DND-41 (cell line): ENCODE measurements around the gene CREB3L1.
A peak's percentile ranks its signal among the peaks of the same experiment; 100 is the strongest.

Experiments used
- ATAC-seq: fragments of 200-7000 bp; cut with Tn5 transposase; 3 replicates; pipeline ENCODE4 v1.9.1; 2021; ENCODE audit warnings: low read depth; ENCODE audit not compliant: insufficient read depth
- DNase-seq: peaks from one replicate; pipeline ENCODE4 v3.0.0-alpha.2; 2020
- H2AFZ ChIP-seq: 2 replicates; pipeline ENCODE4 v1.6.0; 2012; ENCODE audit warnings: low read depth, low read length
- H3K27ac ChIP-seq: 2 replicates; pipeline ENCODE4 v1.5.1; 2012; ENCODE audit warnings: low read length, inconsistent platforms
- H3K27me3 ChIP-seq: fragments of 200-600 bp; sonication (generic); 2 replicates; pipeline ENCODE4 v1.6.0; 2012; ENCODE audit warnings: low read length, mild to moderate bottlenecking, inconsistent platforms; ENCODE audit not compliant: insufficient read depth, poor library complexity
- H3K36me3 ChIP-seq: 2 replicates; pipeline ENCODE4 v1.5.1; 2012; ENCODE audit warnings: low read length, inconsistent platforms; ENCODE audit not compliant: insufficient read depth
- H3K4me1 ChIP-seq: 2 replicates; pipeline ENCODE4 v1.5.1; 2012; ENCODE audit warnings: mild to moderate bottlenecking, low read length; ENCODE audit not compliant: insufficient read depth
- H3K4me2 ChIP-seq: 2 replicates; pipeline ENCODE4 v1.6.0; 2012; ENCODE audit warnings: mild to moderate bottlenecking, moderate library complexity, low read length, inconsistent platforms; ENCODE audit not compliant: insufficient read depth
- H3K4me3 ChIP-seq, 2 experiments: fragments of 200-600 bp in 1 of 2; shearing (Covaris generic) in 1 of 2; 2 replicates each; pipeline ENCODE4 v1.5.1; 2012 to 2016; ENCODE audit warnings: inconsistent platforms in 2 of 2, low read length in 2 of 2, mild to moderate bottlenecking in 2 of 2, low read depth in 1 of 2, moderate library complexity in 1 of 2
- H3K79me2 ChIP-seq: 2 replicates; pipeline ENCODE4 v1.6.0; 2012; ENCODE audit warnings: low read length, inconsistent platforms; ENCODE audit not compliant: insufficient read depth
- H3K9ac ChIP-seq: 2 replicates; pipeline ENCODE4 v1.6.0; 2012; ENCODE audit warnings: low read depth, mild to moderate bottlenecking, inconsistent platforms, low read length, moderate library complexity
- H3K9me3 ChIP-seq: 2 replicates; pipeline ENCODE4 v1.5.1; 2012; ENCODE audit warnings: low read length, moderate library complexity, mild to moderate bottlenecking, inconsistent platforms; ENCODE audit not compliant: insufficient read depth, severe bottlenecking
- H4K20me1 ChIP-seq: 2 replicates; pipeline ENCODE4 v1.6.0; 2012; ENCODE audit warnings: low read length; ENCODE audit not compliant: insufficient read depth
- EZH2 ChIP-seq: IDR thresholded peaks from 3 replicates; pipeline ENCODE4 v1.6.1; 2012; ENCODE audit warnings: borderline replicate concordance, low read depth, mild to moderate bottlenecking, moderate library complexity, low read length, inconsistent platforms; ENCODE audit not compliant: severe bottlenecking
- TF ChIP-seq, protein P1 (sequence below): IDR thresholded peaks from 2 replicates; pipeline ENCODE4 v1.5.1; 2012; ENCODE audit warnings: borderline replicate concordance, low read length, moderate library complexity, mild to moderate bottlenecking; ENCODE audit not compliant: poor library complexity, severe bottlenecking; ENCODE audit errors: extremely low read depth

Gene CREB3L1

DNA sequence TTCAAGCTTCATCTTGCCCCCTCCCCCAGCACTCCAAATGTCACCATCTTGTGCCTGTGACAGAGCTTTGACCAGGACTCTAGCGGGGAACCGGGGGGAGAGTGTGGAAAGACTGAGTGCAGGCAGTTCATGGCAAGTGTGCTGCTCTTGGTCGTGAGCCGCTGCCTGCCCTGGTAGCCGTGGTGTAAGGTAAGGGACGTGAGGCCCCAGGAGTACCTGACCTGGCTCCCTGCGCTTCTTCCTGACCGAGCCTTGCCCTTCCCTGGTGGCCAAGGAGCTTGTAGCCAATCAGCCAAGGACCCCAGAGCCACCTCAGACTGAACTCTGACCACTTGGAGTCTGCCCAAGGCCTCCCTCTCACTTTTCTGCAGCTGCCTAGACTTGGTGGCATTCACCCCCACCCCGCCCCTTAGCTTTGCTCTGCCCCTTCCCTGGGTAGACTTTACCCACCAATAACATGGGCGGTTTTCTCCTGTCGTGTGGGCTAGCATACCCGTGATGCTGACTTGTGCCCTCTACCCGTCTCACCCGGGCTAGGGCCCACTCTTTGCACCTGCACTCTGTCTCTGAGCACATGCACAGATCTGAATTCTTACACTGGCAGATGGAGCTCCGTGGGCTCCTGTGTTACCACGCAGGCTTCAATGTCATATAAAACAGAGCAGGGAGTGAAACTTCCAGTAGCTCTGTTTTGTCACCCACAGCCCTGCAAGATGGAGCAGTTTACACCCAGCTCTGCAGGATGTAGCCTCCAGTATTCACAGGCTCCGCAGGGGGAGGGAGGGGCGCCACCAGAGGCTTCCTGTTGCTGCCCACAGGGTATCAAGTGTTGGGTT lies 71.3 kb downstream of the CREB3L1 start:
- H3K4me1 ChIP-seq, result peaks cover 68% of the 10 kb centered on the region
- H3K4me2 ChIP-seq, result peak overlapping the region; percentile 91
- TF ChIP-seq, protein P1, sequence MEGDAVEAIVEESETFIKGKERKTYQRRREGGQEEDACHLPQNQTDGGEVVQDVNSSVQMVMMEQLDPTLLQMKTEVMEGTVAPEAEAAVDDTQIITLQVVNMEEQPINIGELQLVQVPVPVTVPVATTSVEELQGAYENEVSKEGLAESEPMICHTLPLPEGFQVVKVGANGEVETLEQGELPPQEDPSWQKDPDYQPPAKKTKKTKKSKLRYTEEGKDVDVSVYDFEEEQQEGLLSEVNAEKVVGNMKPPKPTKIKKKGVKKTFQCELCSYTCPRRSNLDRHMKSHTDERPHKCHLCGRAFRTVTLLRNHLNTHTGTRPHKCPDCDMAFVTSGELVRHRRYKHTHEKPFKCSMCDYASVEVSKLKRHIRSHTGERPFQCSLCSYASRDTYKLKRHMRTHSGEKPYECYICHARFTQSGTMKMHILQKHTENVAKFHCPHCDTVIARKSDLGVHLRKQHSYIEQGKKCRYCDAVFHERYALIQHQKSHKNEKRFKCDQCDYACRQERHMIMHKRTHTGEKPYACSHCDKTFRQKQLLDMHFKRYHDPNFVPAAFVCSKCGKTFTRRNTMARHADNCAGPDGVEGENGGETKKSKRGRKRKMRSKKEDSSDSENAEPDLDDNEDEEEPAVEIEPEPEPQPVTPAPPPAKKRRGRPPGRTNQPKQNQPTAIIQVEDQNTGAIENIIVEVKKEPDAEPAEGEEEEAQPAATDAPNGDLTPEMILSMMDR, result peak; percentile 18
- no peak for TF ChIP-seq EZH2
- peak overlapping the region; percentile 54 to 89; a peak in 3 of 4 replicates for H3K4me3 ChIP-seq
- no peaks in the 10 kb centered on the region for H3K27me3 ChIP-seq
- peak overlapping the region; percentile 86 for H3K9ac ChIP-seq
- H3K36me3 ChIP-seq, result peaks cover 34% of the 10 kb centered on the region
- peaks cover 44% of the 10 kb centered on the region for H4K20me1 ChIP-seq
- H3K79me2 ChIP-seq, result peaks cover 67% of the 10 kb centered on the region
- peak; percentile 82 for DNase-seq
- no peaks in the 10 kb centered on the region for H3K9me3 ChIP-seq
- H3K27ac ChIP-seq, result peak overlapping the region; percentile 82
- H2AFZ ChIP-seq, result peak overlapping the region; percentile 69
- ATAC-seq, result peak; percentile 77

DNA sequence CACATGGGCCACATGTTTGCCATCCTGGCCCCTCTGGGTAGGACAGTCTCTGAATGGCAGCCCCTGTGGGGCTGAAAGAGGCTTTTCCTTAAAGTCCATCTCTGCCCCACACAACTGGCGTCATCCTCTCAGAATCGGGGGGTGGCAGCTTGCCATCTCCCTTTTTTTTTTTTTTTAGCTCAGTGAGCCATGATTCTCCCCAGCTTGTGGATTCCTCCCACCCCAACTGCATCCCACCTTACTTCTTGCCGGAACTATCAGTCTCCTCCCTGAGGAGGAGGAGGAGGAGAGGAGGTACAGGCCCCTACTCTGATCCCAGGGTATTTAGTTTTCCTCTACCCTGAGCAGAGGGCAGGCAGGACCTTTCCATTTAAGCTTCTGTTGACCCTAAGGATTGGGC lies 73.2 kb downstream of the CREB3L1 start:
- peaks cover 44% of the 10 kb centered on the region for H3K36me3 ChIP-seq
- no peak overlapping the region for H2AFZ ChIP-seq
- ATAC-seq (no peak), DNase-seq (no peak)
- peak overlapping the region; percentile 16; the same call in 1 of the 2 replicates for H3K9ac ChIP-seq
- peak overlapping the region; percentile 23; the same call in 1 of the 2 replicates for H3K4me2 ChIP-seq
- peaks cover 70% of the 10 kb centered on the region for H3K4me1 ChIP-seq
- peaks cover 84% of the 10 kb centered on the region for H3K79me2 ChIP-seq
- TF ChIP-seq EZH2, result no peak
- TF ChIP-seq, protein P1, result no peak
- H3K9me3 ChIP-seq, result no peaks in the 10 kb centered on the region
- peaks cover 51% of the 10 kb centered on the region for H4K20me1 ChIP-seq
- H3K27me3 ChIP-seq, result no peaks in the 10 kb centered on the region
- no peak overlapping the region for H3K4me3 ChIP-seq
- peak overlapping the region; percentile 51 for H3K27ac ChIP-seq

DNA sequence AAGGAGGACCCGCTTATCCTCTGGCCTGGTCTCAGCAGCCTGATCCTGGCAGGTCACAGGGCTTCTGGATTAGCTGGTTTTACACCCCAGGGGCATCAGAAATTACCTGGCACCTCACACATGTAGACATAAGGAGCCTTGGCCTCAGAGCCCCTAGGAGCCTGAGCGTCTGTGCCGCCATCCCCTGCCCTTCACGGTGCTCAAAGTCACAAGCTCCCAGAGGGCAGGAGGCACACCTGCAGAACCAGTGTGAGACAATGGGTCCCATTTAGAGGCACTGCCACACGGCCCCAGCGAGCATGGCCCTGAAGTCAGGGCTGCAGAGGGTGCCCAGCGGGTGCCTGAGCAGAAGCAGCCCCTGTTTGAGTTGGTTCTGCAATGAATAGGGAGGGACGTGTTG lies 73.7 kb downstream of the CREB3L1 start:
- Histone ChIP-seq H3K79me2 (peaks cover 89% of the 10 kb centered on the region), H4K20me1 (peaks cover 52% of the 10 kb centered on the region), H3K9ac (peak overlapping the region; percentile 16; the same call in 1 of the 2 replicates), H3K4me1 (peaks cover 69% of the 10 kb centered on the region), H3K27me3 (no peaks in the 10 kb centered on the region), H3K4me3 (no peak overlapping the region), H3K9me3 (no peaks in the 10 kb centered on the region), H3K27ac (peak overlapping the region; percentile 51), H2AFZ (no peak overlapping the region), H3K36me3 (peaks cover 47% of the 10 kb centered on the region), H3K4me2 (peak overlapping the region; percentile 23; the same call in 1 of the 2 replicates)
- no peak for ATAC-seq
- no peak for TF ChIP-seq EZH2
- TF ChIP-seq, protein P1, result no peak
- DNase-seq, result no peak
